HG03196 (cell line): ENCODE measurements around the gene TMEM266.

Source experiments
- ATAC-seq: cut with Tn5 transposase; IDR thresholded peaks from one replicate; pipeline ENCODE4 v1.9.1; 2021; ENCODE audit not compliant: unreplicated experiment

The TMEM266 gene

GRCh38 chr15:76065245-76065644 is 5.5 kb downstream of the TMEM266 start:
- ATAC-seq: no peak

GRCh38 chr15:76065793-76066192 is 6.0 kb downstream of the TMEM266 start:
- no peak for ATAC-seq

- ATAC-seq: no peak
These were observed 10.4 kb downstream of the TMEM266 start for GRCh38 chr15:76070192-76070591.

GRCh38 chr15:76070921-76071635 is 11.3 kb downstream of the TMEM266 start:
- ATAC-seq: no peak

- ATAC-seq: no peak
These were observed 12.0 kb downstream of the TMEM266 start for GRCh38 chr15:76071806-76072205.

- no peak for ATAC-seq
These were observed 13.8 kb downstream of the TMEM266 start for GRCh38 chr15:76073554-76073953.

GRCh38 chr15:76075046-76075445 is 15.3 kb downstream of the TMEM266 start:
- no peak for ATAC-seq

GRCh38 chr15:76078285-76078877 is 18.6 kb downstream of the TMEM266 start:
- no peak for ATAC-seq

GRCh38 chr15:76084256-76084655 is 24.5 kb downstream of the TMEM266 start:
- no peak for ATAC-seq

- ATAC-seq: no peak
These were observed 38.9 kb downstream of the TMEM266 start for GRCh38 chr15:76098685-76099084.

- no peak for ATAC-seq
These were observed 39.6 kb downstream of the TMEM266 start for GRCh38 chr15:76099388-76099787.

- ATAC-seq: no peak
These were observed 40.6 kb downstream of the TMEM266 start for GRCh38 chr15:76100361-76100760.

- ATAC-seq: no peak
These were observed 41.9 kb downstream of the TMEM266 start for GRCh38 chr15:76101655-76102054.

- no peak for ATAC-seq
These were observed 45.6 kb downstream of the TMEM266 start for GRCh38 chr15:76105391-76105790.

- ATAC-seq: no peak
These were observed 46.1 kb downstream of the TMEM266 start for GRCh38 chr15:76105911-76106310.

- no peak for ATAC-seq
These were observed 47.4 kb downstream of the TMEM266 start for GRCh38 chr15:76107169-76107568.

- no peak for ATAC-seq
These were observed 48.4 kb downstream of the TMEM266 start for GRCh38 chr15:76108021-76108723.

GRCh38 chr15:76109046-76109445 is 49.3 kb downstream of the TMEM266 start:
- ATAC-seq: no peak

GRCh38 chr15:76114561-76114960 is 54.8 kb downstream of the TMEM266 start:
- no peak for ATAC-seq

GRCh38 chr15:76116138-76116885 is 56.5 kb downstream of the TMEM266 start:
- no peak for ATAC-seq

GRCh38 chr15:76117181-76117580 is 57.4 kb downstream of the TMEM266 start:
- no peak for ATAC-seq
